SK-N-MC (cell line): ENCODE data around the gene DSE.

Experiments used
- EZH2 ChIP-seq: fragments of 200-600 bp; sonication (generic); IDR thresholded peaks from one replicate; pipeline ENCODE4 v1.6.1; 2017; ENCODE audit warnings: antibody characterized with exemption
- POLR2AphosphoS5 ChIP-seq: IDR thresholded peaks from 2 replicates; pipeline ENCODE4 v1.6.1; 2012; ENCODE audit warnings: mild to moderate bottlenecking, low read depth, low read length, borderline replicate concordance

GRCh38 chr6:116492331-116493067, 121.8 kb downstream of the DSE start:
- TF ChIP-seq POLR2AphosphoS5 (no peak), EZH2 (no peak)
